GM12878 (cell line): Measurements from ENCODE around the gene GGNBP2. TPM values are rescaled to one million over a fixed set of nuclear protein-coding genes. Genes with fewer than 3 reads are reported as not detected.

Source experiments
- polyA plus RNA-seq, 11 experiments: library from polyadenylated mRNA; depleted of rRNA in 4 of 11; unstranded in 6 of 11; stranded (reverse) in 5 of 11; fragments of >200 nt; fragmentation: Nextera tagmentation in 4 of 11; fragmentation: Illumina TruSeq in 1 of 11; extraction: Ambion mirVana in 4 of 11; extraction: Trizol in 1 of 11; gene quantifications; 1 replicate in 1 of 11; 2 replicates in 10 of 11; pipeline versions ENCODE4 v1.2.1 to v1.2.3, GENCODE V29; 2011 to 2016; ENCODE audit warnings: inconsistent platforms in 2 of 11, missing spikeins in 2 of 11, low read depth in 1 of 11
- total RNA-seq, 4 experiments: library from RNA; depleted of rRNA in 3 of 4; stranded (reverse); fragments of >200 nt in 3 of 4; fragmentation: Illumina TruSeq in 1 of 4; extraction: Trizol in 1 of 4; gene quantifications; 2 replicates each; pipeline versions ENCODE4 v1.2.1 to v1.2.3, GENCODE V29; 2013 to 2021

GGNBP2 gene
- total and polyA plus RNA-seq, 10 of the 15 experiments (the other 5 are each of a cell fraction or from before 2014, with no cell fraction given) = 36.3 to 82.0 (median 50.0) TPM

Other genes with a start within 250 kb of the GGNBP2 start
- gene TBC1D3G, start 221.0 kb upstream of the GGNBP2 start, total RNA-seq (2014; rRNA removed) = not detected in 2 replicates
- not detected in 2 replicates for gene TBC1D3G, start 221.0 kb upstream of the GGNBP2 start, total RNA-seq (2014; rRNA removed; fragmentation: Illumina TruSeq; extraction: Trizol)
- not detected in 2 replicates for gene TBC1D3G, start 221.0 kb upstream of the GGNBP2 start, total RNA-seq (2021)
- gene TBC1D3G, start 221.0 kb upstream of the GGNBP2 start, polyA plus RNA-seq (2011; rRNA removed) = not detected in 2 replicates
- not detected in 2 replicates for gene TBC1D3G, start 221.0 kb upstream of the GGNBP2 start, polyA plus RNA-seq (2014; fragmentation: Illumina TruSeq; extraction: Trizol)
- gene TBC1D3G, start 221.0 kb upstream of the GGNBP2 start, polyA plus RNA-seq (2014; fragmentation: Nextera tagmentation; extraction: Ambion mirVana) = not detected
- not detected in 2 replicates for gene TBC1D3G, start 221.0 kb upstream of the GGNBP2 start, polyA plus RNA-seq (2014; rRNA removed)
- gene TBC1D3G, start 221.0 kb upstream of the GGNBP2 start, polyA plus RNA-seq (2016; fragmentation: Nextera tagmentation; extraction: Ambion mirVana) = not detected
- gene TBC1D3H, start 156.5 kb upstream of the GGNBP2 start, total RNA-seq (2014; rRNA removed) = not detected in 2 replicates
- not detected in 2 replicates for gene TBC1D3H, start 156.5 kb upstream of the GGNBP2 start, total RNA-seq (2014; rRNA removed; fragmentation: Illumina TruSeq; extraction: Trizol)
- gene TBC1D3H, start 156.5 kb upstream of the GGNBP2 start, total RNA-seq (2021) = not detected in 2 replicates
- not detected in 2 replicates for gene TBC1D3H, start 156.5 kb upstream of the GGNBP2 start, polyA plus RNA-seq (2011; rRNA removed)
- gene TBC1D3H, start 156.5 kb upstream of the GGNBP2 start, polyA plus RNA-seq (2014; fragmentation: Illumina TruSeq; extraction: Trizol) = not detected in 2 replicates
- gene TBC1D3H, start 156.5 kb upstream of the GGNBP2 start, polyA plus RNA-seq (2014; fragmentation: Nextera tagmentation; extraction: Ambion mirVana) = not detected
- gene TBC1D3H, start 156.5 kb upstream of the GGNBP2 start, polyA plus RNA-seq (2014; rRNA removed) = not detected in 2 replicates
- not detected for gene TBC1D3H, start 156.5 kb upstream of the GGNBP2 start, polyA plus RNA-seq (2016; fragmentation: Nextera tagmentation; extraction: Ambion mirVana)
- 36.1 and 39.9 TPM in 2 replicates for gene ZNHIT3, start 58.2 kb upstream of the GGNBP2 start, total RNA-seq (2014; rRNA removed)
- 48.1 and 53.3 TPM in 2 replicates for gene ZNHIT3, start 58.2 kb upstream of the GGNBP2 start, total RNA-seq (2014; rRNA removed; fragmentation: Illumina TruSeq; extraction: Trizol)
- gene ZNHIT3, start 58.2 kb upstream of the GGNBP2 start, total RNA-seq (2021) = 31.8 and 34.1 TPM in 2 replicates
- gene ZNHIT3, start 58.2 kb upstream of the GGNBP2 start, polyA plus RNA-seq (2011; rRNA removed) = 116 and 141 TPM in 2 replicates
- gene ZNHIT3, start 58.2 kb upstream of the GGNBP2 start, polyA plus RNA-seq (2014; fragmentation: Illumina TruSeq; extraction: Trizol) = 44.8 and 48.5 TPM in 2 replicates
- gene ZNHIT3, start 58.2 kb upstream of the GGNBP2 start, polyA plus RNA-seq (2014; fragmentation: Nextera tagmentation; extraction: Ambion mirVana) = 100 to 1,000 TPM; 110 to 128 TPM
- 37.8 and 38.7 TPM in 2 replicates for gene ZNHIT3, start 58.2 kb upstream of the GGNBP2 start, polyA plus RNA-seq (2014; rRNA removed)
- gene ZNHIT3, start 58.2 kb upstream of the GGNBP2 start, polyA plus RNA-seq (2016; fragmentation: Nextera tagmentation; extraction: Ambion mirVana) = 10 to 100 TPM; 62.7 to 66.9 TPM
- 94.1 and 99.9 TPM in 2 replicates for gene MYO19, start 10.1 kb upstream of the GGNBP2 start, total RNA-seq (2014; rRNA removed)
- gene MYO19, start 10.1 kb upstream of the GGNBP2 start, total RNA-seq (2014; rRNA removed; fragmentation: Illumina TruSeq; extraction: Trizol) = 62.5 and 63.8 TPM in 2 replicates
- 72.1 and 94.0 TPM in 2 replicates for gene MYO19, start 10.1 kb upstream of the GGNBP2 start, total RNA-seq (2021)
- 39.7 and 71.7 TPM in 2 replicates for gene MYO19, start 10.1 kb upstream of the GGNBP2 start, polyA plus RNA-seq (2011; rRNA removed)
- 59.1 and 76.8 TPM in 2 replicates for gene MYO19, start 10.1 kb upstream of the GGNBP2 start, polyA plus RNA-seq (2014; fragmentation: Illumina TruSeq; extraction: Trizol)
- gene MYO19, start 10.1 kb upstream of the GGNBP2 start, polyA plus RNA-seq (2014; fragmentation: Nextera tagmentation; extraction: Ambion mirVana) = 10 to 100 TPM; 11.4 to 12.2 TPM
- 103 and 109 TPM in 2 replicates for gene MYO19, start 10.1 kb upstream of the GGNBP2 start, polyA plus RNA-seq (2014; rRNA removed)
- gene MYO19, start 10.1 kb upstream of the GGNBP2 start, polyA plus RNA-seq (2016; fragmentation: Nextera tagmentation; extraction: Ambion mirVana) = 10 to 100 TPM; 39.9 to 45.4 TPM
- gene PIGW, start 9.9 kb upstream of the GGNBP2 start, total RNA-seq (2014; rRNA removed) = 11.4 and 11.8 TPM in 2 replicates
- 11.1 and 12.3 TPM in 2 replicates for gene PIGW, start 9.9 kb upstream of the GGNBP2 start, total RNA-seq (2014; rRNA removed; fragmentation: Illumina TruSeq; extraction: Trizol)
- gene PIGW, start 9.9 kb upstream of the GGNBP2 start, total RNA-seq (2021) = 12.9 and 15.3 TPM in 2 replicates
- 13.6 and 15.1 TPM in 2 replicates for gene PIGW, start 9.9 kb upstream of the GGNBP2 start, polyA plus RNA-seq (2011; rRNA removed)
- gene PIGW, start 9.9 kb upstream of the GGNBP2 start, polyA plus RNA-seq (2014; fragmentation: Illumina TruSeq; extraction: Trizol) = 21.5 and 26.1 TPM in 2 replicates
- gene PIGW, start 9.9 kb upstream of the GGNBP2 start, polyA plus RNA-seq (2014; fragmentation: Nextera tagmentation; extraction: Ambion mirVana) = 1 to 10 TPM; 6.0 to 9.5 TPM
- 13.7 and 13.9 TPM in 2 replicates for gene PIGW, start 9.9 kb upstream of the GGNBP2 start, polyA plus RNA-seq (2014; rRNA removed)
- gene PIGW, start 9.9 kb upstream of the GGNBP2 start, polyA plus RNA-seq (2016; fragmentation: Nextera tagmentation; extraction: Ambion mirVana) = 10 to 100 TPM; 24.4 to 31.5 TPM
- 13.2 and 13.3 TPM in 2 replicates for gene DHRS11, start 47.0 kb downstream of the GGNBP2 start, total RNA-seq (2014; rRNA removed)
- gene DHRS11, start 47.0 kb downstream of the GGNBP2 start, total RNA-seq (2014; rRNA removed; fragmentation: Illumina TruSeq; extraction: Trizol) = 9.0 and 9.4 TPM in 2 replicates
- 12.0 and 13.1 TPM in 2 replicates for gene DHRS11, start 47.0 kb downstream of the GGNBP2 start, total RNA-seq (2021)
- gene DHRS11, start 47.0 kb downstream of the GGNBP2 start, polyA plus RNA-seq (2011; rRNA removed) = 13.3 and 23.0 TPM in 2 replicates
- 18.0 and 20.2 TPM in 2 replicates for gene DHRS11, start 47.0 kb downstream of the GGNBP2 start, polyA plus RNA-seq (2014; fragmentation: Illumina TruSeq; extraction: Trizol)
- gene DHRS11, start 47.0 kb downstream of the GGNBP2 start, polyA plus RNA-seq (2014; fragmentation: Nextera tagmentation; extraction: Ambion mirVana) = 1 to 10 TPM; 3.4 to 5.8 TPM
- 18.3 and 23.0 TPM in 2 replicates for gene DHRS11, start 47.0 kb downstream of the GGNBP2 start, polyA plus RNA-seq (2014; rRNA removed)
- gene DHRS11, start 47.0 kb downstream of the GGNBP2 start, polyA plus RNA-seq (2016; fragmentation: Nextera tagmentation; extraction: Ambion mirVana) = 10 to 100 TPM; 15.9 to 19.5 TPM
- gene MRM1, start 56.7 kb downstream of the GGNBP2 start, total RNA-seq (2014; rRNA removed) = 11.8 and 15.0 TPM in 2 replicates
- 8.8 and 8.9 TPM in 2 replicates for gene MRM1, start 56.7 kb downstream of the GGNBP2 start, total RNA-seq (2014; rRNA removed; fragmentation: Illumina TruSeq; extraction: Trizol)
- 15.8 and 15.9 TPM in 2 replicates for gene MRM1, start 56.7 kb downstream of the GGNBP2 start, total RNA-seq (2021)
- 6.9 and 11.4 TPM in 2 replicates for gene MRM1, start 56.7 kb downstream of the GGNBP2 start, polyA plus RNA-seq (2011; rRNA removed)
- gene MRM1, start 56.7 kb downstream of the GGNBP2 start, polyA plus RNA-seq (2014; fragmentation: Illumina TruSeq; extraction: Trizol) = 3.3 and 11.3 TPM in 2 replicates
- 1 to 10 TPM in 1 of 2 experiments, under 1 TPM in 1; 0.23 to 1.7 TPM for gene MRM1, start 56.7 kb downstream of the GGNBP2 start, polyA plus RNA-seq (2014; fragmentation: Nextera tagmentation; extraction: Ambion mirVana)
- gene MRM1, start 56.7 kb downstream of the GGNBP2 start, polyA plus RNA-seq (2014; rRNA removed) = 16.9 and 17.4 TPM in 2 replicates
- 10 to 100 TPM; 15.8 to 16.7 TPM for gene MRM1, start 56.7 kb downstream of the GGNBP2 start, polyA plus RNA-seq (2016; fragmentation: Nextera tagmentation; extraction: Ambion mirVana)